T-helper 1 cell treated with Interleukin-12 subunit alpha and Interleukin-12 subunit beta and Interleukin-4 antibody, amounts not matched to agents 30 μg/mL and 1 μg/mL, for 36 hours (primary cell): Measurements from ENCODE around the gene MAST2.
"Not testable (repeated sequence)": the region's sequence is repeated elsewhere in the genome, so short reads cannot be mapped to it uniquely, and the experiment has no call there.

Experiments used
- H3K27ac Mint-ChIP-seq: one replicate; pipeline ENCODE4 v1.8.0; 2021; ENCODE audit warnings: mild to moderate bottlenecking, mixed read lengths
- H3K27me3 Mint-ChIP-seq: one replicate; pipeline ENCODE4 v1.8.0; 2021; ENCODE audit warnings: low read depth, mixed read lengths
- H3K36me3 Mint-ChIP-seq: one replicate; pipeline ENCODE4 v1.8.0; 2021; ENCODE audit warnings: low read depth, mixed read lengths
- H3K4me1 Mint-ChIP-seq: one replicate; pipeline ENCODE4 v1.8.0; 2021; ENCODE audit warnings: low read depth, mixed read lengths
- H3K4me3 Mint-ChIP-seq: one replicate; pipeline ENCODE4 v1.8.0; 2021; ENCODE audit warnings: mild to moderate bottlenecking, moderate library complexity, mixed read lengths
- H3K9me3 Mint-ChIP-seq: one replicate; pipeline ENCODE4 v1.8.0; 2021; ENCODE audit warnings: mixed read lengths

Gene MAST2

GRCh38 chr1:45938029-45938428 is 134.6 kb downstream of the MAST2 start:
- Mint-ChIP-seq H3K9me3 (no peaks in the 10 kb centered on the region), H3K4me3 (no peak overlapping the region), H3K4me1 (no peaks in the 10 kb centered on the region), H3K27me3 (no peaks in the 10 kb centered on the region), H3K36me3 (no peaks in the 10 kb centered on the region), H3K27ac (no peak overlapping the region)

- Mint-ChIP-seq H3K9me3 (no peaks in the 10 kb centered on the region), H3K4me3 (no peak overlapping the region), H3K36me3 (peaks cover 2% of the 10 kb centered on the region), H3K27me3 (no peaks in the 10 kb centered on the region), H3K27ac (no peak overlapping the region), H3K4me1 (no peaks in the 10 kb centered on the region)
These were observed 139.0 kb downstream of the MAST2 start for GRCh38 chr1:45942411-45942810.

GRCh38 chr1:45943185-45943584 is 139.8 kb downstream of the MAST2 start:
- Mint-ChIP-seq H3K9me3 (no peaks in the 10 kb centered on the region), H3K27me3 (no peaks in the 10 kb centered on the region), H3K4me1 (no peaks in the 10 kb centered on the region), H3K4me3 (no peak overlapping the region), H3K36me3 (peaks cover 4% of the 10 kb centered on the region), H3K27ac (no peak overlapping the region)

- H3K9me3 Mint-ChIP-seq: no peaks in the 10 kb centered on the region
- H3K27ac Mint-ChIP-seq: no peak overlapping the region
- no peak overlapping the region for H3K4me3 Mint-ChIP-seq
- H3K36me3 Mint-ChIP-seq: peaks cover 4% of the 10 kb centered on the region
- no peaks in the 10 kb centered on the region for H3K27me3 Mint-ChIP-seq
- no peaks in the 10 kb centered on the region for H3K4me1 Mint-ChIP-seq
These were observed 142.0 kb downstream of the MAST2 start for GRCh38 chr1:45945426-45945825.

- H3K36me3 Mint-ChIP-seq, H3K9me3 Mint-ChIP-seq, H3K4me1 Mint-ChIP-seq, H3K4me3 Mint-ChIP-seq, H3K27me3 Mint-ChIP-seq, H3K27ac Mint-ChIP-seq: not testable (repeated sequence)
These were observed 146.1 kb downstream of the MAST2 start for GRCh38 chr1:45949462-45949861.

- Mint-ChIP-seq H3K27me3 (no peaks in the 10 kb centered on the region), H3K36me3 (peaks cover 4% of the 10 kb centered on the region), H3K4me3 (no peak overlapping the region), H3K9me3 (no peaks in the 10 kb centered on the region), H3K27ac (no peak overlapping the region), H3K4me1 (no peaks in the 10 kb centered on the region)
These were observed 148.7 kb downstream of the MAST2 start for GRCh38 chr1:45952072-45952471.

- Mint-ChIP-seq H3K27me3 (no peaks in the 10 kb centered on the region), H3K27ac (no peak overlapping the region), H3K36me3 (no peaks in the 10 kb centered on the region), H3K9me3 (no peaks in the 10 kb centered on the region), H3K4me3 (no peak overlapping the region), H3K4me1 (no peaks in the 10 kb centered on the region)
These were observed 150.8 kb downstream of the MAST2 start for GRCh38 chr1:45953934-45954847.

- peaks cover 5% of the 10 kb centered on the region for H3K36me3 Mint-ChIP-seq
These were observed 154.3 kb downstream of the MAST2 start for GRCh38 chr1:45957684-45958083.

GRCh38 chr1:45958317-45958716 is 154.9 kb downstream of the MAST2 start:
- no peaks in the 10 kb centered on the region for H3K9me3 Mint-ChIP-seq
- no peak overlapping the region for H3K4me3 Mint-ChIP-seq
- H3K4me1 Mint-ChIP-seq: no peaks in the 10 kb centered on the region
- no peak overlapping the region for H3K27ac Mint-ChIP-seq
- H3K27me3 Mint-ChIP-seq: no peaks in the 10 kb centered on the region
- H3K36me3 Mint-ChIP-seq: peaks cover 7% of the 10 kb centered on the region

More at GRCh38 chr1:45957684-45958083, 154.3 kb downstream of the MAST2 start:
- H3K27ac Mint-ChIP-seq: no peak overlapping the region
- H3K4me1 Mint-ChIP-seq: no peaks in the 10 kb centered on the region
- no peaks in the 10 kb centered on the region for H3K9me3 Mint-ChIP-seq
- H3K27me3 Mint-ChIP-seq: no peaks in the 10 kb centered on the region
- H3K4me3 Mint-ChIP-seq: no peak overlapping the region

- Mint-ChIP-seq H3K9me3 (no peaks in the 10 kb centered on the region), H3K4me3 (no peak overlapping the region), H3K27ac (no peak overlapping the region), H3K4me1 (no peaks in the 10 kb centered on the region), H3K36me3 (peaks cover 11% of the 10 kb centered on the region), H3K27me3 (no peaks in the 10 kb centered on the region)
These were observed 157.7 kb downstream of the MAST2 start for GRCh38 chr1:45960930-45961715.

- H3K4me3 Mint-ChIP-seq, H3K9me3 Mint-ChIP-seq, H3K27me3 Mint-ChIP-seq, H3K27ac Mint-ChIP-seq, H3K4me1 Mint-ChIP-seq: not testable (repeated sequence)
- peaks cover 11% of the 10 kb centered on the region for H3K36me3 Mint-ChIP-seq
These were observed 158.5 kb downstream of the MAST2 start for GRCh38 chr1:45961936-45962335.

GRCh38 chr1:45968941-45969666 is 165.7 kb downstream of the MAST2 start:
- Mint-ChIP-seq H3K36me3 (peaks cover 3% of the 10 kb centered on the region), H3K4me3 (no peak overlapping the region), H3K27me3 (no peaks in the 10 kb centered on the region)

GRCh38 chr1:45969866-45970265 is 166.5 kb downstream of the MAST2 start:
- no peaks in the 10 kb centered on the region for H3K27me3 Mint-ChIP-seq

More at GRCh38 chr1:45968941-45969666, 165.7 kb downstream of the MAST2 start:
- H3K27ac Mint-ChIP-seq: no peak overlapping the region
- no peaks in the 10 kb centered on the region for H3K4me1 Mint-ChIP-seq
- H3K9me3 Mint-ChIP-seq: no peaks in the 10 kb centered on the region

GRCh38 chr1:45971335-45971734 is 167.9 kb downstream of the MAST2 start:
- no peaks in the 10 kb centered on the region for H3K9me3 Mint-ChIP-seq
- no peaks in the 10 kb centered on the region for H3K27me3 Mint-ChIP-seq
- no peak overlapping the region for H3K27ac Mint-ChIP-seq
- H3K36me3 Mint-ChIP-seq: no peaks in the 10 kb centered on the region
- no peaks in the 10 kb centered on the region for H3K4me1 Mint-ChIP-seq
- H3K4me3 Mint-ChIP-seq: no peak overlapping the region

More at GRCh38 chr1:45969866-45970265, 166.5 kb downstream of the MAST2 start:
- no peak overlapping the region for H3K4me3 Mint-ChIP-seq
- H3K4me1 Mint-ChIP-seq: no peaks in the 10 kb centered on the region
- H3K27ac Mint-ChIP-seq: no peak overlapping the region
- peaks cover 2% of the 10 kb centered on the region for H3K36me3 Mint-ChIP-seq
- H3K9me3 Mint-ChIP-seq: no peaks in the 10 kb centered on the region
